Immature natural killer cell (primary cell): ENCODE data around the gene TMEM18. TPM values are rescaled to one million over a fixed set of nuclear protein-coding genes. Genes with fewer than 3 reads are reported as not detected.

ENCODE experiments used
- DNase-seq, 3 donors: peaks; one replicate each; pipeline ENCODE4 v3.0.0; 2022; ENCODE audit warnings: mixed read lengths in 1 of 3
- H3K27ac Mint-ChIP-seq, 6 donors: one replicate each; pipeline ENCODE4 v1.8.0; 2020; ENCODE audit warnings: mixed read lengths in 6 of 6, mild to moderate bottlenecking in 5 of 6, inconsistent platforms in 4 of 6, moderate library complexity in 3 of 6
- H3K27me3 Mint-ChIP-seq, 3 donors: one replicate each; pipeline ENCODE4 v1.8.0; 2020 to 2021; ENCODE audit warnings: low read depth in 3 of 3, mild to moderate bottlenecking in 3 of 3, mixed read lengths in 3 of 3, moderate library complexity in 3 of 3, inconsistent platforms in 1 of 3
- H3K36me3 Mint-ChIP-seq, 3 donors: one replicate each; pipeline ENCODE4 v1.8.0; 2020; ENCODE audit warnings: mixed read lengths in 3 of 3, inconsistent platforms in 2 of 3, mild to moderate bottlenecking in 2 of 3
- H3K4me1 Mint-ChIP-seq, 2 donors: one replicate each; pipeline ENCODE4 v1.8.0; 2020; ENCODE audit warnings: inconsistent platforms in 2 of 2, mild to moderate bottlenecking in 2 of 2, mixed read lengths in 2 of 2, moderate library complexity in 1 of 2
- H3K4me3 Mint-ChIP-seq, 5 donors: one replicate each; pipeline ENCODE4 v1.8.0; 2020; ENCODE audit warnings: mild to moderate bottlenecking in 5 of 5, mixed read lengths in 5 of 5, inconsistent platforms in 3 of 5, moderate library complexity in 3 of 5
- H3K9me3 Mint-ChIP-seq, 6 donors: one replicate each; pipeline ENCODE4 v1.8.0; 2020; ENCODE audit warnings: mild to moderate bottlenecking in 6 of 6, mixed read lengths in 6 of 6, inconsistent platforms in 4 of 6, moderate library complexity in 3 of 6
- polyA plus RNA-seq, 3 donors: library from polyadenylated mRNA; unstranded; fragments of 300-500 nt; fragmentation: Illumina TruSeq; gene quantifications; one replicate each; pipeline ENCODE4 v1.2.3, GENCODE V29; 2021

Gene TMEM18
- polyA plus RNA-seq, 3 donors from 2014 or later: 22.0 to 38.5 (median 37.1) TPM

GRCh38 chr2:618422-618990 lies 58.7 kb downstream of the TMEM18 start:
- H3K27me3 Mint-ChIP-seq: peaks cover 3 to 15% (median 3%) of the 10 kb centered on the region in 3 donors
- H3K27ac Mint-ChIP-seq: no peak overlapping the region
- peaks cover 0 to 11% (median 0%) of the 10 kb centered on the region in 6 donors for H3K9me3 Mint-ChIP-seq
- no peaks in the 10 kb centered on the region for H3K4me1 Mint-ChIP-seq
- no peak for DNase-seq
- no peak overlapping the region for H3K4me3 Mint-ChIP-seq
- H3K36me3 Mint-ChIP-seq: peaks cover 0 to 6% (median 0%) of the 10 kb centered on the region in 3 donors

GRCh38 chr2:618005-618404 lies 59.2 kb downstream of the TMEM18 start:
- Mint-ChIP-seq H3K4me1 (no peaks in the 10 kb centered on the region), H3K27me3 (peaks cover 3 to 16% (median 7%) of the 10 kb centered on the region in 3 donors), H3K4me3 (no peak overlapping the region), H3K36me3 (peaks cover 0 to 6% (median 0%) of the 10 kb centered on the region in 3 donors), H3K9me3 (peaks cover 0 to 11% (median 0%) of the 10 kb centered on the region in 6 donors), H3K27ac (no peak overlapping the region)
- no peak for DNase-seq
